HepG2 (cell line): Measurements from ENCODE around the gene CFAP92. TPM values are rescaled to one million over a fixed set of nuclear protein-coding genes. Genes with fewer than 3 reads are reported as not detected.

Experiments
- ATAC-seq: fragments of 200-7000 bp; cut with Tn5 transposase; 3 replicates; pipeline ENCODE4 v1.9.1; 2020; ENCODE audit warnings: mild to moderate bottlenecking, moderate library complexity
- BruUV-seq: library from RNA; stranded (reverse); fragments of 400-500 nt; replicated peaks from 2 replicates; lab custom pipeline; 2021; lab: Mats Ljungman, UMichigan
- CTCF ChIA-PET: fragments of 300-600 bp; formaldehyde crosslinking; extraction: SDS; loops from one replicate; lab custom pipeline; 2021; ENCODE audit warnings: low total read pairs, inconsistent platforms, low intra/inter-chr PET ratio; lab: Yijun Ruan, JAX
- POLR2A ChIA-PET: fragments of 350-600 bp; sonication (Branson Sonifier 250); formaldehyde crosslinking; loops from one replicate; lab custom pipeline; 2020; ENCODE audit warnings: antibody characterized with exemption, inconsistent platforms; lab: Yijun Ruan, JAX
- DNase-seq: peaks from one replicate; pipeline ENCODE4 v3.0.0-alpha.2; 2015; ENCODE audit warnings: low spot score
- FAIRE-seq: peaks from 3 replicates; lab custom pipeline; 2011; peaks lifted over from hg19 to GRCh38; lab: Jason Lieb, UNC
- H2AFZ ChIP-seq: one replicate; pipeline ENCODE4 v1.6.1; 2011; ENCODE audit warnings: low read length, inconsistent platforms
- H3K27ac ChIP-seq: fragments of 300-600 bp; 3 replicates; pipeline ENCODE4 v1.8.0; 2011; ENCODE audit warnings: mixed run types, mild to moderate bottlenecking, mixed read lengths, low read length, inconsistent platforms; ENCODE audit not compliant: insufficient read depth; ENCODE audit errors: extremely low read length
- H3K27me3 ChIP-seq, 2 experiments: fragments of 200-600 bp in 1 of 2; 2 replicates in 1 of 2; 3 replicates in 1 of 2; pipeline versions ENCODE4 v1.6.0 to v1.8.0; 2011; ENCODE audit warnings: low read length in 2 of 2, mild to moderate bottlenecking in 2 of 2, moderate library complexity in 2 of 2, inconsistent platforms in 1 of 2; ENCODE audit not compliant: insufficient read depth in 2 of 2, control insufficient read depth in 1 of 2
- H3K36me3 ChIP-seq, 2 experiments: fragments of 200-600 bp in 1 of 2; replicated peaks in 1 of 2; 2 replicates in 1 of 2; 3 replicates in 1 of 2; pipeline versions ENCODE4 v1.5.1 to v1.8.0; 2011; ENCODE audit warnings: low read length in 2 of 2, inconsistent platforms in 1 of 2; ENCODE audit not compliant: insufficient read depth in 2 of 2, control insufficient read depth in 1 of 2
- H3K4me1 ChIP-seq: 2 replicates; pipeline ENCODE4 v1.5.1; 2012; ENCODE audit warnings: low read length, inconsistent platforms; ENCODE audit not compliant: insufficient read depth
- H3K4me2 ChIP-seq: 2 replicates; pipeline ENCODE4 v1.6.0; 2011; ENCODE audit warnings: low read depth, low read length, inconsistent platforms
- H3K4me3 ChIP-seq, 3 experiments: fragments of 200-600 bp in 1 of 3; sonication (generic), shearing (Covaris generic) in 1 of 3; replicated peaks in 1 of 3; 2 replicates each; pipeline ENCODE4 v1.5.1; 2011 to 2016; ENCODE audit warnings: low read length in 3 of 3, inconsistent platforms in 2 of 3, low read depth in 2 of 3, mild to moderate bottlenecking in 2 of 3, control low read depth in 1 of 3, mixed read lengths in 1 of 3; ENCODE audit not compliant: insufficient read depth in 1 of 3
- H3K79me2 ChIP-seq: one replicate; pipeline ENCODE4 v1.6.1; 2011; ENCODE audit warnings: low read length, inconsistent platforms; ENCODE audit not compliant: insufficient read depth
- H3K9ac ChIP-seq: 2 replicates; pipeline ENCODE4 v1.6.0; 2011; ENCODE audit warnings: mild to moderate bottlenecking, low read depth, low read length, inconsistent platforms; ENCODE audit not compliant: insufficient read depth
- H3K9me3 ChIP-seq: 2 replicates; pipeline ENCODE4 v1.5.1; 2012; ENCODE audit warnings: mild to moderate bottlenecking, low read length
- H4K20me1 ChIP-seq: 2 replicates; pipeline ENCODE4 v1.6.0; 2011; ENCODE audit warnings: inconsistent platforms, mild to moderate bottlenecking, low read length, moderate library complexity; ENCODE audit not compliant: insufficient read depth
- HHEX ChIP-seq: IDR thresholded peaks from 2 replicates; pipeline ENCODE4 v1.6.1; 2016; ENCODE audit warnings: control low read depth
- HNRNPLL ChIP-seq: fragments of 200-400 bp; formaldehyde crosslinking; IDR thresholded peaks from 2 replicates; pipeline ENCODE4 v1.6.1; 2017; ENCODE audit warnings: mild to moderate bottlenecking, low read depth, low read length; ENCODE audit not compliant: poor library complexity, severe bottlenecking
- MTA1 ChIP-seq: sonication (generic); formaldehyde crosslinking; IDR thresholded peaks from 2 replicates; pipeline ENCODE4 v1.4.0; 2020; ENCODE audit warnings: missing genetic modification reagents, mild to moderate bottlenecking, borderline replicate concordance
- PHF21A ChIP-seq: sonication (generic); formaldehyde crosslinking; IDR thresholded peaks from 2 replicates; pipeline ENCODE4 v1.5.0; 2020; ENCODE audit warnings: mild to moderate bottlenecking, missing genetic modification reagents
- RBFOX2 ChIP-seq: fragments of 200-400 bp; formaldehyde crosslinking; IDR thresholded peaks from 2 replicates; pipeline ENCODE4 v1.6.1; 2017; ENCODE audit warnings: low read depth, mild to moderate bottlenecking, low read length
- TBL1XR1 ChIP-seq: fragments of 150-350 bp; IDR thresholded peaks from 2 replicates; pipeline ENCODE4 v1.6.1; 2014; ENCODE audit warnings: borderline replicate concordance, low read length; ENCODE audit not compliant: partially characterized antibody
- YY1 ChIP-seq: IDR thresholded peaks from 2 replicates; pipeline ENCODE4 v1.6.1; 2011; ENCODE audit warnings: low read length, low read depth, moderate library complexity, mild to moderate bottlenecking; ENCODE audit not compliant: insufficient read depth, insufficient replicate concordance
- ZFX ChIP-seq: sonication (generic); formaldehyde crosslinking; IDR thresholded peaks from 2 replicates; pipeline ENCODE4 v1.4.0; 2020; ENCODE audit warnings: mild to moderate bottlenecking, low read depth, missing genetic modification reagents, moderate library complexity
- ZNF124 ChIP-seq: sonication (generic); formaldehyde crosslinking; IDR thresholded peaks from 2 replicates; pipeline ENCODE4 v1.4.0; 2020; ENCODE audit warnings: missing genetic modification reagents
- ZNF282 ChIP-seq: fragments of 450-650 bp; IDR thresholded peaks from 2 replicates; pipeline ENCODE4 v1.6.1; 2018; ENCODE audit not compliant: partially characterized antibody
- ZNF317 ChIP-seq: sonication (generic); formaldehyde crosslinking; IDR thresholded peaks from 2 replicates; pipeline ENCODE4 v1.5.0; 2020; ENCODE audit warnings: mild to moderate bottlenecking, missing genetic modification reagents
- WGBS: methylation state at CpG from one replicate; pipeline ENCODE4 v1.1.6; 2017; ENCODE audit warnings: low lambda C conversion rate; 5-methylcytosine and 5-hydroxymethylcytosine counted together
- in situ Hi-C: cut with HindIII; loops from 2 replicates; pipeline ENCODE4 v1.10.0; 2017; ENCODE audit warnings: low pct_unique_long_range_greater_than_20kb; ENCODE audit not compliant: extremely low pct_ligation_motif_present
- intact Hi-C: fragments of 100-400 bp; cut with micrococcal nuclease; formaldehyde crosslinking; loops from one replicate; pipeline ENCODE4 v1.10.0; 2022; ENCODE audit not compliant: unreplicated experiment
- polyA plus RNA-seq, 8 experiments: library from polyadenylated mRNA; depleted of rRNA in 3 of 8; stranded (reverse) in 7 of 8; unstranded in 1 of 8; fragments of >200 nt; fragmentation: Illumina TruSeq in 4 of 8; extraction: Trizol in 4 of 8; gene quantifications; 2 replicates each; pipeline versions ENCODE4 v1.2.1 to v1.2.3, GENCODE V29; 2011 to 2016; ENCODE audit warnings: low read depth in 4 of 8, missing spikeins in 1 of 8, mixed read lengths in 1 of 8; ENCODE audit not compliant: insufficient read depth in 1 of 8
- total RNA-seq, 5 experiments: library from RNA; depleted of rRNA; stranded (reverse); fragments of >200 nt; fragmentation: Illumina TruSeq; extraction: Trizol; gene quantifications; 2 replicates each; pipeline ENCODE4 v1.2.3, GENCODE V29; 2016; ENCODE audit warnings: low read depth in 1 of 5
- TF ChIP-seq, protein P1 (sequence below): sonication (generic); formaldehyde crosslinking; IDR thresholded peaks from 2 replicates; pipeline ENCODE4 v1.8.0; 2022; ENCODE audit warnings: missing genetic modification reagents, mild to moderate bottlenecking, inconsistent platforms, borderline replicate concordance
- TF ChIP-seq, protein P2 (sequence below): sonication (generic); formaldehyde crosslinking; IDR thresholded peaks from 2 replicates; pipeline ENCODE4 v1.4.0; 2020; ENCODE audit warnings: missing genetic modification reagents; ENCODE audit errors: not compliant biosample characterization
- TF ChIP-seq, protein P3 (sequence below): sonication (generic); formaldehyde crosslinking; IDR thresholded peaks from 2 replicates; pipeline ENCODE4 v1.8.0; 2022; ENCODE audit warnings: mild to moderate bottlenecking, missing genetic modification reagents; ENCODE audit not compliant: insufficient replicate concordance

The CFAP92 gene
- total and polyA plus RNA-seq, 2 of the 13 experiments (the other 11 are each of a cell fraction or from before 2014, with no cell fraction given) = 0.18 to 0.46 TPM

DNA sequence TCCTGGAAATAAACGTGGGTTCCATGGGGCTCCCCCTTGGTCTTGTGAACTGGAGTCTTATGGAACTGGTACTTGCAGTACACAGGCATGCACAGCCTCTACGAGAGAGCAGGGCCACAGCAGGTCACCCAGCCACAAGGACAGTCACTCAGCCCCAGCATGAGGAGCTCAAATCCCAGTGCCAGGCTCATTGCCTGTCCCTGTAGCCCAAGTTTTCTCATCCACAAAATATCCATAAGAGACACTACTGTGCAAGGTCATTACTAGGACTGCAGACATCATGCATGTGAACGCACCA, 48.0 kb downstream of the CFAP92 start (continued):
- TF ChIP-seq YY1 (no peak), ZFX (CRISPR knock-in tag) (no peak)
- TF ChIP-seq, all 625 proteins: peak for 0

DNA sequence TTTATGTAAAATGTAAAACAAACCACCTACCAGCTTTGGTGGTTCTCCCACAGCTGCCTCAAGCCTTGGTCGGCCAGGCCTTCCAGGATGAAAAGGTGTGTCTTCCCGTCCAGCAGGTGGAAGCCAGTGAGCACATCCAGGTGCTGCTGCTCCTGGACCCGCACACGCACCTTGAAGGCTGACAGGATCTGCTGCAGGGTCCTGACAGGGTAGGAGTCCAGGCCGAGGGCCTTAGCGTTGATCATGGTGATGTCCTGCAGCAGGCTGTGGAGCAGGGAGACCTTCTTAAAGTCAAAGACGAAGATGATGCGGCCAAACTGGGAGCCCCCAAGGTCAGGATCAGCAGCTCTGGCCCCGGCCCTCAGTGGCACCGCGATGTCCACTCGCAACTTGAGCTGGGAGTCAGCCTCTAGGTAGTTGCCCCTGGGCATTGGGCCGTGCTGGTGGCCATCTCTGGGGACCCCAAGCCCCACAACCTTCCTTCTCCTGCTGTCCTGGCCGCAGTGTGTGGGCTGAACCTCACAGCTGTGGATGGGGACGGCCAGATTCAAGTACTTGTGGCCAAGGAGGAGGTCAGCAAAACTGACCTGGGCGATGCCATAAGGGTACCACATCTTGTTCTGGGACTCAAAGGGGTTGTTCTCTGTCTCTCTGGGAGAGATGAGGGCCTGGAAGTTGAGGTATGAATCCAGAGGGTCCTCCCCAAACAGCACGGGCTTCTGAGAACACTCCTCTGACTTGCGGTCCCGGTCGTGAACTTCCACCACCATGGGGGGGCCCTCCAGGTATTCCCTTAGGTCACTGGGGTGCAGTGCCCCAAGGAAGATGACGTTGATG, 48.6 kb downstream of the CFAP92 start:
- H3K27ac ChIP-seq = no peak overlapping the region
- ATAC-seq (no peak), FAIRE-seq (no peak), DNase-seq (no peak)
- H4K20me1 ChIP-seq = no peaks in the 10 kb centered on the region
- no peak overlapping the region for H3K4me2 ChIP-seq
- TF ChIP-seq HNRNPLL (no peak), HHEX (CRISPR knock-in tag) (no peak), ZNF124 (CRISPR knock-in tag) (no peak), TBL1XR1 (no peak), MTA1 (CRISPR knock-in tag) (no peak), PHF21A (no peak), ZNF317 (CRISPR knock-in tag) (no peak), RBFOX2 (no peak), ZNF282 (no peak)
- TF ChIP-seq, protein P1, sequence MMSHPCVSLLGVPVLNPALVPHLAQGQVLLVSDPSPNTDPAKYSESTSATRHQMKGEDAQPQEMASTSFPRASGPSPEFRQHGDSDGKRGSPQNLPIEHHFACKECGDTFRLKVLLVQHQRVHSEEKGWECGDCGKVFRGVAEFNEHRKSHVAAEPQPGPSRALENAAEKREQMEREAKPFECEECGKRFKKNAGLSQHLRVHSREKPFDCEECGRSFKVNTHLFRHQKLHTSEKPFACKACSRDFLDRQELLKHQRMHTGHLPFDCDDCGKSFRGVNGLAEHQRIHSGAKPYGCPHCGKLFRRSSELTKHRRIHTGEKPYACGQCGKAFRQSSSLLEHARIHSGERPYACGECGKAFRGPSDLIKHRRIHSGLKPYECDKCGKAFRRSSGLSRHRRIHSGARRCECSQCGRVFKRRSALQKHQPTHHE (CRISPR knock-in tag) = no peak
- TF ChIP-seq, protein P2, sequence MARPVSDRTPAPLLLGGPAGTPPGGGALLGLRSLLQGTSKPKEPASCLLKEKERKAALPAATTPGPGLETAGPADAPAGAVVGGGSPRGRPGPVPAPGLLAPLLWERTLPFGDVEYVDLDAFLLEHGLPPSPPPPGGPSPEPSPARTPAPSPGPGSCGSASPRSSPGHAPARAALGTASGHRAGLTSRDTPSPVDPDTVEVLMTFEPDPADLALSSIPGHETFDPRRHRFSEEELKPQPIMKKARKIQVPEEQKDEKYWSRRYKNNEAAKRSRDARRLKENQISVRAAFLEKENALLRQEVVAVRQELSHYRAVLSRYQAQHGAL (CRISPR knock-in tag) = no peak
- TF ChIP-seq, protein P3, sequence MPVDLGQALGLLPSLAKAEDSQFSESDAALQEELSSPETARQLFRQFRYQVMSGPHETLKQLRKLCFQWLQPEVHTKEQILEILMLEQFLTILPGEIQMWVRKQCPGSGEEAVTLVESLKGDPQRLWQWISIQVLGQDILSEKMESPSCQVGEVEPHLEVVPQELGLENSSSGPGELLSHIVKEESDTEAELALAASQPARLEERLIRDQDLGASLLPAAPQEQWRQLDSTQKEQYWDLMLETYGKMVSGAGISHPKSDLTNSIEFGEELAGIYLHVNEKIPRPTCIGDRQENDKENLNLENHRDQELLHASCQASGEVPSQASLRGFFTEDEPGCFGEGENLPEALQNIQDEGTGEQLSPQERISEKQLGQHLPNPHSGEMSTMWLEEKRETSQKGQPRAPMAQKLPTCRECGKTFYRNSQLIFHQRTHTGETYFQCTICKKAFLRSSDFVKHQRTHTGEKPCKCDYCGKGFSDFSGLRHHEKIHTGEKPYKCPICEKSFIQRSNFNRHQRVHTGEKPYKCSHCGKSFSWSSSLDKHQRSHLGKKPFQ (CRISPR knock-in tag) = no peak
- peaks cover 0 to 7% of the 10 kb centered on the region in 2 experiments; a peak in 2 of 5 replicates for H3K27me3 ChIP-seq
- ChIA-PET CTCF (no interaction called here), POLR2A (no interaction called here)
- intact Hi-C loops (loop anchor here (10.0 kb wide), 1 partner anchor 330 kb away; no protein-coding TSS in a partner anchor), in situ Hi-C loops (no loop called here)
- no peaks in the 10 kb centered on the region for H3K79me2 ChIP-seq
- WGBS = 53% methylated on average over 7 of the region's 21 CpGs
- no peak overlapping the region for H3K4me3 ChIP-seq
- no peak overlapping the region for H3K9ac ChIP-seq
- H3K9me3 ChIP-seq = no peaks in the 10 kb centered on the region
- no TSS peak for BruUV-seq
- no peaks in the 10 kb centered on the region for H3K36me3 ChIP-seq
- H2AFZ ChIP-seq = no peak overlapping the region
- H3K4me1 ChIP-seq = peaks cover 23% of the 10 kb centered on the region
